ENCODE data around the gene GALNT18.

The GALNT18 gene

DNA sequence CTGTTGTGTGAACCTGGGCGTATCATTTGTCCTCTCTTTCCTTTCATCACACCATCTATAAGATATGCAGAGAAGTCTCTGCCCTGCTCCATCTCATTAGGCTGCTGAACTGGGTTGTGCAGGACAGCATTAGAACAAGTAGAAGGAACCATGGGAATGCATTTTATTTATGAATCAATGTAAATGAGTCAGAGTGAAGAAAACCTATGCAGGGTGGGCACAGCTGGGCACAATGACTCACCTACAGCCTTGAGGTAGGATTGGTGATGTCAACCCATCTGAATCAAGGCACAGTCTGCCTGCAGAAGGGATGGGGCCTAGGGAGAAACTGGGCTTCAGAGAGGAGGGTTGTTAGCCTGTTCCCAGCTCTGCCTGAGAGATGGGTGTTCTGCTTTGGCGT lies 392.2 kb downstream of the GALNT18 start:
- DNase-seq = no peak
- no peaks in the 10 kb centered on the region for H3K36me3 ChIP-seq
- no peak overlapping the region for H3K4me3 ChIP-seq (ENCODE audit: low read depth, low read length)
- TF ChIP-seq, protein P1, sequence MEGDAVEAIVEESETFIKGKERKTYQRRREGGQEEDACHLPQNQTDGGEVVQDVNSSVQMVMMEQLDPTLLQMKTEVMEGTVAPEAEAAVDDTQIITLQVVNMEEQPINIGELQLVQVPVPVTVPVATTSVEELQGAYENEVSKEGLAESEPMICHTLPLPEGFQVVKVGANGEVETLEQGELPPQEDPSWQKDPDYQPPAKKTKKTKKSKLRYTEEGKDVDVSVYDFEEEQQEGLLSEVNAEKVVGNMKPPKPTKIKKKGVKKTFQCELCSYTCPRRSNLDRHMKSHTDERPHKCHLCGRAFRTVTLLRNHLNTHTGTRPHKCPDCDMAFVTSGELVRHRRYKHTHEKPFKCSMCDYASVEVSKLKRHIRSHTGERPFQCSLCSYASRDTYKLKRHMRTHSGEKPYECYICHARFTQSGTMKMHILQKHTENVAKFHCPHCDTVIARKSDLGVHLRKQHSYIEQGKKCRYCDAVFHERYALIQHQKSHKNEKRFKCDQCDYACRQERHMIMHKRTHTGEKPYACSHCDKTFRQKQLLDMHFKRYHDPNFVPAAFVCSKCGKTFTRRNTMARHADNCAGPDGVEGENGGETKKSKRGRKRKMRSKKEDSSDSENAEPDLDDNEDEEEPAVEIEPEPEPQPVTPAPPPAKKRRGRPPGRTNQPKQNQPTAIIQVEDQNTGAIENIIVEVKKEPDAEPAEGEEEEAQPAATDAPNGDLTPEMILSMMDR (IDR thresholded peaks at IDR 0.05; ENCODE audit: low read depth, low read length) = no peak
- H3K9me3 ChIP-seq = no peaks in the 10 kb centered on the region
- H3K4me1 ChIP-seq = no peaks in the 10 kb centered on the region
- no peaks in the 10 kb centered on the region for H3K27me3 ChIP-seq

DNA sequence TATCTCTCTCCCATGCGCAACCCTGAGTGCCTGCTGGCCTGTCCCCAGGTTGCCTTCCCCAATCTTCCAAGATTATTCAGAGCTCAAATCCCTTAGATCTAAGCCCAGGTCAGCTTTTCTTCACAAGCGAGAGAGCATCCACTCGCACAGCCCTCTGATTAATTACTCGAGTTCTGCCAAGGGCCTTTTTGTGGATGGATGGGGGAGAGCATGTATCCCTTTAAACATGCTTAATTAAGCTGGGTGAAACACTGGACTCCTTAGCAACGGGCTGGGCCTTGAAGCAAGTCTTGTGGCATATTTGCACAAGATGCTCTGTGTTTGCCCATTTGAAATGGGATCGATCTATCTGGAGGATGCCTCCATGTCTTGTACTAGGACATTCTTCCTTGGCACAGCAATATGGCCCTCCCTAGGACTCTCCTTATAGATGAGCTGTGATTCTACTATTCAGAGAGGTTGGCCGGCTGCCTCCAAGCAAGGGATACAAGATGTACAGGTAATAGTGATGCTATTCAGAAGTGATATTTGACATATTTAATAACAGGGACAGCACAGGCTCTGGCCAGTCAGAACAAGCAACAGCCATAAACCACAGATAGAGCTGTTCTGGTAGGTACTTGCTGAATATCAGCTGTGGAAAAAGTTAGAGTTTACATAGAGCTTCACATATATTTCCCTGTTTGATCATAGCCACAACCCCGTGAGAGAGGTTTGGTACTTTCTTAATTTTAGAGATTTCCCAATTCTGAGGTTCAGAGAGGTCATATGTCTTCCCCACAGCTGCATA lies 394.3 kb downstream of the GALNT18 start:
- no peaks in the 10 kb centered on the region for H3K36me3 ChIP-seq
- TF ChIP-seq, protein P1 (IDR thresholded peaks at IDR 0.05; ENCODE audit: low read depth, low read length) = no peak
- no peak for DNase-seq

More for the DNA sequence above, 394.3 kb downstream of the GALNT18 start:
- H3K4me3 ChIP-seq (ENCODE audit: low read depth, low read length) = no peak overlapping the region
- no peaks in the 10 kb centered on the region for H3K4me1 ChIP-seq
- H3K9me3 ChIP-seq = no peaks in the 10 kb centered on the region
- no peaks in the 10 kb centered on the region for H3K27me3 ChIP-seq
